HepG2 (cell line): ENCODE measurements around the gene BICRAL. TPM values are rescaled to one million over a fixed set of nuclear protein-coding genes. Genes with fewer than 3 reads are reported as not detected.

ENCODE experiments used
- CHD2 ChIP-seq: IDR thresholded peaks from 2 replicates; pipeline ENCODE4 v1.6.1; 2011; ENCODE audit warnings: low read depth, low read length, improper control_type of control experiment
- DPF2 ChIP-seq: sonication (generic); formaldehyde crosslinking; IDR thresholded peaks from 2 replicates; pipeline ENCODE4 v1.4.0; 2020; ENCODE audit warnings: mild to moderate bottlenecking, low read depth, missing genetic modification reagents, borderline replicate concordance
- GATAD1 ChIP-seq: IDR thresholded peaks from 2 replicates; pipeline ENCODE4 v1.6.1; 2016; ENCODE audit warnings: missing genetic modification reagents, missing compliant biosample characterization
- KDM2A ChIP-seq: sonication (generic); formaldehyde crosslinking; IDR thresholded peaks from 2 replicates; pipeline ENCODE4 v1.4.0; 2020; ENCODE audit warnings: low read depth, missing genetic modification reagents, borderline replicate concordance
- KLF9 ChIP-seq: IDR thresholded peaks from 2 replicates; pipeline ENCODE4 v1.6.1; 2016; ENCODE audit warnings: low read depth
- MATR3 ChIP-seq: sonication (generic); formaldehyde crosslinking; IDR thresholded peaks from 2 replicates; pipeline ENCODE4 v1.4.0; 2020; ENCODE audit warnings: missing genetic modification reagents
- PAF1 ChIP-seq: IDR thresholded peaks from 2 replicates; pipeline ENCODE4 v1.6.1; 2016; ENCODE audit warnings: missing genetic modification reagents, missing compliant biosample characterization
- PHB2 ChIP-seq: fragments of 450-650 bp; IDR thresholded peaks from 2 replicates; pipeline ENCODE4 v1.6.1; 2018; ENCODE audit not compliant: partially characterized antibody
- PHF21A ChIP-seq: sonication (generic); formaldehyde crosslinking; IDR thresholded peaks from 2 replicates; pipeline ENCODE4 v1.5.0; 2020; ENCODE audit warnings: mild to moderate bottlenecking, missing genetic modification reagents
- PRPF4 ChIP-seq: fragments of 200-400 bp; formaldehyde crosslinking; IDR thresholded peaks from 2 replicates; pipeline ENCODE4 v1.6.1; 2016; ENCODE audit warnings: low read length, low read depth; ENCODE audit not compliant: poor library complexity, severe bottlenecking
- RCOR2 ChIP-seq: IDR thresholded peaks from 2 replicates; pipeline ENCODE4 v1.6.1; 2016; ENCODE audit warnings: missing biosample characterization, missing genetic modification reagents
- TEAD3 ChIP-seq: optimal IDR thresholded peaks from 2 replicates; pipeline ENCODE3; 2016; ENCODE audit warnings: borderline replicate concordance
- ZFP82 ChIP-seq: sonication (generic); formaldehyde crosslinking; IDR thresholded peaks from 2 replicates; pipeline ENCODE4 v1.5.1; 2020; ENCODE audit warnings: mild to moderate bottlenecking, missing genetic modification reagents, borderline replicate concordance
- ZFYVE20 ChIP-seq: sonication (generic); formaldehyde crosslinking; IDR thresholded peaks from 2 replicates; pipeline ENCODE4 v1.8.0; 2023; ENCODE audit warnings: low read depth, mild to moderate bottlenecking, moderate library complexity, missing genetic modification reagents, borderline replicate concordance
- ZNF124 ChIP-seq: sonication (generic); formaldehyde crosslinking; IDR thresholded peaks from 2 replicates; pipeline ENCODE4 v1.4.0; 2020; ENCODE audit warnings: missing genetic modification reagents
- ZNF3 ChIP-seq: IDR thresholded peaks from 2 replicates; pipeline ENCODE4 v1.7.0; 2017; ENCODE audit warnings: inconsistent platforms
- ZNF713 ChIP-seq: sonication (generic); formaldehyde crosslinking; IDR thresholded peaks from 2 replicates; pipeline ENCODE4 v1.4.0; 2020; ENCODE audit warnings: mild to moderate bottlenecking, missing genetic modification reagents
- polyA plus RNA-seq, 8 experiments: library from polyadenylated mRNA; depleted of rRNA in 3 of 8; stranded (reverse) in 7 of 8; unstranded in 1 of 8; fragments of >200 nt; fragmentation: Illumina TruSeq in 4 of 8; extraction: Trizol in 4 of 8; gene quantifications; 2 replicates each; pipeline versions ENCODE4 v1.2.1 to v1.2.3, GENCODE V29; 2011 to 2016; ENCODE audit warnings: low read depth in 4 of 8, missing spikeins in 1 of 8, mixed read lengths in 1 of 8; ENCODE audit not compliant: insufficient read depth in 1 of 8
- total RNA-seq, 5 experiments: library from RNA; depleted of rRNA; stranded (reverse); fragments of >200 nt; fragmentation: Illumina TruSeq; extraction: Trizol; gene quantifications; 2 replicates each; pipeline ENCODE4 v1.2.3, GENCODE V29; 2016; ENCODE audit warnings: low read depth in 1 of 5
- TF ChIP-seq, protein P1 (sequence below): sonication (generic); formaldehyde crosslinking; IDR thresholded peaks from 2 replicates; pipeline ENCODE4 v1.5.0; 2020; ENCODE audit warnings: mild to moderate bottlenecking, missing genetic modification reagents, borderline replicate concordance

The BICRAL gene
- total and polyA plus RNA-seq, 2 of the 13 experiments (the other 11 are each of a cell fraction or from before 2014, with no cell fraction given): 5.0 to 13.5 TPM

DNA sequence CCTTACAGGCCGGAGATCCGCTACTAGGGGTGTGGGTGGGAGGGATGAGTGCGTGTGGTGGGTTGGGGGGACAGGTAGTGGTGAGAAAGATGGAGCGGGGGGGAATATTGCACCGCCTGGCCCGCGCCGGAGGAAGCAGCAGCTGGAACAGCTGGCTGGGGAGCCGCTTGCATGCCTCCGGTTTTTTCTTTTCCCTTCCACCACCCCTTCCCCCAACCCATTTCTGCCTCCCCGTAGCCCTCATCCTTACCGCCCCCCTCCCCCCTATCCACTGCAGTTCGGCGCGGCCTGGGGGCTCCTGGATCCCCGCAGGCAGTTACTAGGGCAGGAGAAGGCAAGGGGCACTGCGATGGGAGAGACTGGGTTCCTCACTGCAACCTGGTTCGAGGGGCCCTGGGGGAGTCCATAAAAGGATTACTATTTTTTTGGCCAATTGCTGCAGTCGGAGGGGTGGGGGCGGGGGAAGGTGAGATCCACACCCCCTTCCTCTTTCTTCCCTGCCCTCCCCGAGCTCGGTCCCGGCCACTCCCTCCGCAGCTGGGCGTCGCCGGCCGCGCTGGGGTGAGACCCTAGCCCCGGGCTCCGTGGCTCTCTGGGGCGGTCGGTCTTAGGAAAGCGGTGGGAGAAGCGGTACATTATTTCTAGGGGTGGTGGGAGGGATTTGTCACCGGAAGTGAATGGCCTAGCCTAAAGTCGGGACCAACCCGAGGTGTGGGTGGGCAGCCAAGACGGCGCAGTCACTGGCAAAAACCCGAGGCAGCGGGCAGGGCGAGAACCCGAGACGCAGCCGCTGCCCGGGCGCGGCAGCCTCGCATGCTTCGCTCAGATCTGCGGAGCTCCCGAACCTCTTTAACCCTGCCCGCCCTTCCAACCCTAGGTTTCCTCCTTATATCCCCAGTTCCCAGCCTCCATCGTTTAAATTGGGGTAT lies 35.1 kb upstream of the BICRAL start (continued):
- no peak for TF ChIP-seq ZFYVE20 (CRISPR knock-in tag)
- TF ChIP-seq RCOR2 (CRISPR knock-in tag): 0 out of 2 replicates have a peak, but pooled peaks have one; percentile 21
- TF ChIP-seq, protein P1, sequence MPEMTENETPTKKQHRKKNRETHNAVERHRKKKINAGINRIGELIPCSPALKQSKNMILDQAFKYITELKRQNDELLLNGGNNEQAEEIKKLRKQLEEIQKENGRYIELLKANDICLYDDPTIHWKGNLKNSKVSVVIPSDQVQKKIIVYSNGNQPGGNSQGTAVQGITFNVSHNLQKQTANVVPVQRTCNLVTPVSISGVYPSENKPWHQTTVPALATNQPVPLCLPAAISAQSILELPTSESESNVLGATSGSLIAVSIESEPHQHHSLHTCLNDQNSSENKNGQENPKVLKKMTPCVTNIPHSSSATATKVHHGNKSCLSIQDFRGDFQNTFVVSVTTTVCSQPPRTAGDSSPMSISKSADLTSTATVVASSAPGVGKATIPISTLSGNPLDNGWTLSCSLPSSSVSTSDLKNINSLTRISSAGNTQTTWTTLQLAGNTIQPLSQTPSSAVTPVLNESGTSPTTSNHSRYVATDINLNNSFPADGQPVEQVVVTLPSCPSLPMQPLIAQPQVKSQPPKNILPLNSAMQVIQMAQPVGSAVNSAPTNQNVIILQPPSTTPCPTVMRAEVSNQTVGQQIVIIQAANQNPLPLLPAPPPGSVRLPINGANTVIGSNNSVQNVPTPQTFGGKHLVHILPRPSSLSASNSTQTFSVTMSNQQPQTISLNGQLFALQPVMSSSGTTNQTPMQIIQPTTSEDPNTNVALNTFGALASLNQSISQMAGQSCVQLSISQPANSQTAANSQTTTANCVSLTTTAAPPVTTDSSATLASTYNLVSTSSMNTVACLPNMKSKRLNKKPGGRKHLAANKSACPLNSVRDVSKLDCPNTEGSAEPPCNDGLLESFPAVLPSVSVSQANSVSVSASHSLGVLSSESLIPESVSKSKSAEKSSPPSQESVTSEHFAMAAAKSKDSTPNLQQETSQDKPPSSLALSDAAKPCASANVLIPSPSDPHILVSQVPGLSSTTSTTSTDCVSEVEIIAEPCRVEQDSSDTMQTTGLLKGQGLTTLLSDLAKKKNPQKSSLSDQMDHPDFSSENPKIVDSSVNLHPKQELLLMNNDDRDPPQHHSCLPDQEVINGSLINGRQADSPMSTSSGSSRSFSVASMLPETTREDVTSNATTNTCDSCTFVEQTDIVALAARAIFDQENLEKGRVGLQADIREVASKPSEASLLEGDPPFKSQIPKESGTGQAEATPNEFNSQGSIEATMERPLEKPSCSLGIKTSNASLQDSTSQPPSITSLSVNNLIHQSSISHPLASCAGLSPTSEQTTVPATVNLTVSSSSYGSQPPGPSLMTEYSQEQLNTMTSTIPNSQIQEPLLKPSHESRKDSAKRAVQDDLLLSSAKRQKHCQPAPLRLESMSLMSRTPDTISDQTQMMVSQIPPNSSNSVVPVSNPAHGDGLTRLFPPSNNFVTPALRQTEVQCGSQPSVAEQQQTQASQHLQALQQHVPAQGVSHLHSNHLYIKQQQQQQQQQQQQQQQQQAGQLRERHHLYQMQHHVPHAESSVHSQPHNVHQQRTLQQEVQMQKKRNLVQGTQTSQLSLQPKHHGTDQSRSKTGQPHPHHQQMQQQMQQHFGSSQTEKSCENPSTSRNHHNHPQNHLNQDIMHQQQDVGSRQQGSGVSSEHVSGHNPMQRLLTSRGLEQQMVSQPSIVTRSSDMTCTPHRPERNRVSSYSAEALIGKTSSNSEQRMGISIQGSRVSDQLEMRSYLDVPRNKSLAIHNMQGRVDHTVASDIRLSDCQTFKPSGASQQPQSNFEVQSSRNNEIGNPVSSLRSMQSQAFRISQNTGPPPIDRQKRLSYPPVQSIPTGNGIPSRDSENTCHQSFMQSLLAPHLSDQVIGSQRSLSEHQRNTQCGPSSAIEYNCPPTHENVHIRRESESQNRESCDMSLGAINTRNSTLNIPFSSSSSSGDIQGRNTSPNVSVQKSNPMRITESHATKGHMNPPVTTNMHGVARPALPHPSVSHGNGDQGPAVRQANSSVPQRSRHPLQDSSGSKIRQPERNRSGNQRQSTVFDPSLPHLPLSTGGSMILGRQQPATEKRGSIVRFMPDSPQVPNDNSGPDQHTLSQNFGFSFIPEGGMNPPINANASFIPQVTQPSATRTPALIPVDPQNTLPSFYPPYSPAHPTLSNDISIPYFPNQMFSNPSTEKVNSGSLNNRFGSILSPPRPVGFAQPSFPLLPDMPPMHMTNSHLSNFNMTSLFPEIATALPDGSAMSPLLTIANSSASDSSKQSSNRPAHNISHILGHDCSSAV (CRISPR knock-in tag): peak; percentile 76; the same call in 1 of the 2 replicates
- no peak; the same call in 1 of the 2 replicates for TF ChIP-seq ZFP82 (CRISPR knock-in tag)
- TF ChIP-seq ZNF124 (CRISPR knock-in tag): 0 out of 2 replicates have a peak, but pooled peaks have one; percentile 85
- no peak for TF ChIP-seq PRPF4
- TF ChIP-seq KLF9 (CRISPR knock-in tag): no peak
- TF ChIP-seq KDM2A (CRISPR knock-in tag): peak; percentile 79
- 0 out of 2 replicates have a peak, but pooled peaks have one; percentile 12 for TF ChIP-seq DPF2 (CRISPR knock-in tag)
- TF ChIP-seq PAF1 (CRISPR knock-in tag): no peak
- TF ChIP-seq CHD2: no peak
- no peak for TF ChIP-seq ZNF3 (CRISPR knock-in tag)
- TF ChIP-seq MATR3 (CRISPR knock-in tag): no peak
- no peak for TF ChIP-seq PHB2
- no peak for TF ChIP-seq ZNF713 (CRISPR knock-in tag)
- TF ChIP-seq GATAD1 (CRISPR knock-in tag): peak; percentile 70
- peak; percentile 65 for TF ChIP-seq TEAD3 (CRISPR knock-in tag)
- TF ChIP-seq PHF21A (CRISPR knock-in tag): peak; percentile 96
